Left lung (tissue), 10 donors: ENCODE measurements around the gene LRRC71. TPM values are rescaled to one million over a fixed set of nuclear protein-coding genes. Genes with fewer than 3 reads are reported as not detected.

Experiments
- ATAC-seq: fragments of 200-7000 bp; cut with Tn5 transposase; one replicate; pipeline ENCODE4 v1.9.1; 2020; ENCODE audit warnings: moderate library complexity
- DNase-seq, 4 donors: peaks; one replicate each; pipeline ENCODE4 v3.0.0-alpha.2; 2013 to 2020
- H3K27ac ChIP-seq, 2 donors: fragments of 200-600 bp; sonication (generic) in 1 of 2; one replicate each; pipeline versions ENCODE4 v1.5.0 to v1.8.0; 2020 to 2021
- H3K27me3 ChIP-seq, 2 donors: fragments of 200-600 bp; sonication (generic) in 1 of 2; one replicate each; pipeline versions ENCODE4 v1.5.0 to v1.8.0; 2020 to 2021
- H3K36me3 ChIP-seq, 2 donors: fragments of 200-600 bp; sonication (generic) in 1 of 2; one replicate each; pipeline versions ENCODE4 v1.5.0 to v1.8.0; 2020 to 2021
- H3K4me1 ChIP-seq, 2 donors: fragments of 200-600 bp; one replicate each; pipeline ENCODE4 v1.8.0; 2021
- H3K4me3 ChIP-seq, 2 donors: fragments of 200-600 bp; sonication (generic) in 1 of 2; one replicate each; pipeline versions ENCODE4 v1.5.0 to v1.8.0; 2020 to 2021; ENCODE audit warnings: mild to moderate bottlenecking in 1 of 2
- H3K9me3 ChIP-seq, 2 donors: fragments of 200-600 bp; sonication (generic) in 1 of 2; one replicate each; pipeline versions ENCODE4 v1.5.0 to v1.8.0; 2020 to 2021
- CTCF ChIP-seq, 2 donors: fragments of 200-600 bp; sonication (generic) in 1 of 2; IDR thresholded peaks; one replicate each; pipeline versions ENCODE4 v1.5.0 to v1.8.0; 2021; ENCODE audit warnings: antibody characterized with exemption in 2 of 2
- intact Hi-C, 2 donors: fragments of 100-400 bp; cut with DNase I; formaldehyde crosslinking; loops; one replicate each; pipeline versions ENCODE4 v1.11.2 to v1.14.2; 2022
- polyA plus RNA-seq, 6 donors: library from polyadenylated mRNA; unstranded; fragments of 120-200 nt; gene quantifications; one replicate each; pipeline ENCODE4 v1.2.1, GENCODE V29; 2013; ENCODE audit not compliant: insufficient read length in 6 of 6
- total RNA-seq, 2 donors: library from RNA; stranded (reverse); fragmentation: NEBNext Ultra II Directional; extraction: Animal tissue kit (Norgen Biotek cat#: 25700); gene quantifications; one replicate each; pipeline ENCODE4 v1.2.1, GENCODE V29; 2021
- donor health status: DM: no; HTN: yes; CAD: no.
- donor health status: DM: no; HTN: no; CAD: no.

Gene LRRC71
- total and polyA plus RNA-seq, 8 donors, result 0.38 to 5.5 (median 3.1) TPM

DNA sequence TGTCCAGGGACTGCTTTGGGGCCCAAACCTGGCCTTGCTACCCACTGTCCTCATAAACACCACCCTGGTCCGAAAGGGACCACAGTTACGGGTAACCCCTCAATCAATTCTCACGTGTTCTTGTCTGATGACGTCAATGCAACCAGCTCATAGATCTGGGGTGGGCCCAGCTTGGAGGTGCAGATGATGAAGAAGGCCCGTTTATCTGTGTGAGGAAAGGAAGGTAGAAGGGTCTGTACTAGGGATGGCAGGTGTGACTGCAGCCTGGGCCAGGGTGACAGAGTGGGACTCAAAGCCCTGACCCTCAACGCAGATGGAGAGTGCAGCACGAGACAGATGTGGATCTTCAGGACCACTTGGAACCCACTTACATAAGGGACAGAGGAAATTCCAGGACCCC is 22.1 kb downstream of the LRRC71 start:
- no peak for TF ChIP-seq CTCF (IDR thresholded peaks at IDR 0.05)
- Histone ChIP-seq H3K27me3 (no peaks in the 10 kb centered on the region), H3K36me3 (peaks cover 0 to 100% of the 10 kb centered on the region in 2 donors), H3K4me1 (no peaks in the 10 kb centered on the region), H3K27ac (no peak overlapping the region), H3K9me3 (no peaks in the 10 kb centered on the region), H3K4me3 (no peak overlapping the region)
- DNase-seq (no peak), ATAC-seq (no peak)
- intact Hi-C loops, result no loop called here

DNA sequence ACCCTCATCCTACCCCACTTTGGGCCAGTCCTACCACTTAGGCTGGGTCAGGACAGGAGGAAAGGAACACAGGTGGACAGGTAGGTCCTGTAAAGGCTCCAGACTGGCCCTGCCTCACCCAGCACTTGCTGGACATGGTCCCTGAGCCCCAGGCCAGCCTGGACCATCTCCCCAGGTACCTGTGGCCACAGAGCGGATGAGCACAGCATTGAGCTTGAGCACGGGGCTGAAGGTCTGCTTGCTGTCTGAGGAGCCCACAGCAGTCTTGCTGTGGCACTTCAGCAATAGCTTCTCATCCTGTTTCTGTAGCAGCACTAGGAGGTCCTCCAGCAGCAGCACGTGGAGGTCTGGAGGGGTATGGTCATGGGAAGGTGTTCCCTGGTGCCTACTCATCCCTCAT is 23.3 kb downstream of the LRRC71 start:
- intact Hi-C loops, result no loop called here
- Histone ChIP-seq H3K27me3 (no peaks in the 10 kb centered on the region), H3K36me3 (peaks cover 0 to 100% of the 10 kb centered on the region in 2 donors), H3K27ac (no peak overlapping the region), H3K4me1 (no peaks in the 10 kb centered on the region), H3K9me3 (no peaks in the 10 kb centered on the region), H3K4me3 (no peak overlapping the region)
- no peak for TF ChIP-seq CTCF (IDR thresholded peaks at IDR 0.05)
- ATAC-seq (no peak), DNase-seq (no peak)

- Histone ChIP-seq H3K27me3 (no peaks in the 10 kb centered on the region), H3K4me1 (no peaks in the 10 kb centered on the region), H3K4me3 (no peak overlapping the region), H3K9me3 (no peaks in the 10 kb centered on the region), H3K36me3 (peaks cover 0 to 100% of the 10 kb centered on the region in 2 donors), H3K27ac (no peak overlapping the region)
- no peak for DNase-seq
- intact Hi-C loops, result no loop called here
- no peak for ATAC-seq
- TF ChIP-seq CTCF (IDR thresholded peaks at IDR 0.05), result no peak
Measured at GRCh38 chr1:156944268-156944667, 23.8 kb downstream of the LRRC71 start.

GRCh38 chr1:156944848-156945247 is 24.4 kb downstream of the LRRC71 start:
- no peaks in the 10 kb centered on the region for H3K4me1 ChIP-seq
- H3K36me3 ChIP-seq, result peaks cover 0 to 100% of the 10 kb centered on the region in 2 donors
- DNase-seq, result no peak
- ATAC-seq, result no peak
- no peak overlapping the region for H3K27ac ChIP-seq
- no peaks in the 10 kb centered on the region for H3K27me3 ChIP-seq
- no peaks in the 10 kb centered on the region for H3K9me3 ChIP-seq
- intact Hi-C loops, result no loop called here
- no peak overlapping the region for H3K4me3 ChIP-seq
- TF ChIP-seq CTCF (IDR thresholded peaks at IDR 0.05), result no peak

GRCh38 chr1:156945881-156946661 is 25.6 kb downstream of the LRRC71 start:
- Histone ChIP-seq H3K4me3 (no peak overlapping the region), H3K27me3 (no peaks in the 10 kb centered on the region), H3K27ac (no peak overlapping the region), H3K9me3 (no peaks in the 10 kb centered on the region), H3K4me1 (no peaks in the 10 kb centered on the region), H3K36me3 (peaks cover 0 to 100% of the 10 kb centered on the region in 2 donors)
- intact Hi-C loops, result no loop called here
- no peak for TF ChIP-seq CTCF (IDR thresholded peaks at IDR 0.05)
- DNase-seq, result no peak
- ATAC-seq, result no peak
